Measurements from ENCODE around the gene CLK2. TPM values are rescaled to one million over a fixed set of nuclear protein-coding genes. Genes with fewer than 3 reads are reported as not detected.
A peak's percentile ranks its signal among the peaks of the same experiment; 100 is the strongest.

Gene CLK2
- polyA plus RNA-seq (ENCODE audit: insufficient read length in 3 of 3), result 10 to 100 TPM; 79.4 to 90.5 (median 89.7) TPM
- long read RNA-seq, donor 1, transcript CLK2-203 (13 exons, 2,166 nt), result major isoform, 5 of 402 reads
- long read RNA-seq, donor 1, partial matches to known transcripts, result 307 of 402 reads
- long read RNA-seq, donor 1, other reads (novel, unspliced or antisense), result 87 of 402 reads
- long read RNA-seq, donor 2, transcript CLK2-203 (13 exons, 2,166 nt), result major isoform, 6 of 8 reads
- long read RNA-seq, donor 2, partial matches to known transcripts, result 0 of 8 reads
- long read RNA-seq, donor 2, other reads (novel, unspliced or antisense), result 0 of 8 reads
- long read RNA-seq, donor 3, partial matches to known transcripts, result 0 of 7 reads
- long read RNA-seq, donor 3, other reads (novel, unspliced or antisense), result 0 of 7 reads
- long read RNA-seq, donor 4, transcript CLK2-203 (13 exons, 2,166 nt), result major isoform, 8 of 22 reads
- long read RNA-seq, donor 4, partial matches to known transcripts, result 11 of 22 reads
- long read RNA-seq, donor 4, other reads (novel, unspliced or antisense), result 0 of 22 reads
- long read RNA-seq, donor 5, partial matches to known transcripts, result 0 of 2 reads
- long read RNA-seq, donor 5, other reads (novel, unspliced or antisense), result 0 of 2 reads
- long read RNA-seq, donor 6, partial matches to known transcripts, result 0 of 5 reads
- long read RNA-seq, donor 6, other reads (novel, unspliced or antisense), result 0 of 5 reads
- long read RNA-seq, donor 7, partial matches to known transcripts, result 0 of 11 reads
- long read RNA-seq, donor 7, other reads (novel, unspliced or antisense), result 5 of 11 reads
- long read RNA-seq, donor 8, transcript CLK2-203 (13 exons, 2,166 nt), result major isoform, 5 of 10 reads
- long read RNA-seq, donor 8, partial matches to known transcripts, result 5 of 10 reads
- long read RNA-seq, donor 8, other reads (novel, unspliced or antisense), result 0 of 10 reads
- long read RNA-seq, donor 9, transcript CLK2-203 (13 exons, 2,166 nt), result major isoform, 5 of 12 reads
- long read RNA-seq, donor 9, partial matches to known transcripts, result 0 of 12 reads
- long read RNA-seq, donor 9, other reads (novel, unspliced or antisense), result 0 of 12 reads
- long read RNA-seq, donor 10, partial matches to known transcripts, result 0 of 5 reads
- long read RNA-seq, donor 10, other reads (novel, unspliced or antisense), result 0 of 5 reads
- long read RNA-seq, donor 11, partial matches to known transcripts, result 0 of 5 reads
- long read RNA-seq, donor 11, other reads (novel, unspliced or antisense), result 0 of 5 reads
- long read RNA-seq, donor 12, transcript CLK2-203 (13 exons, 2,166 nt), result major isoform, 8 of 37 reads
- long read RNA-seq, donor 12, partial matches to known transcripts, result 24 of 37 reads
- long read RNA-seq, donor 12, other reads (novel, unspliced or antisense), result 0 of 37 reads
- long read RNA-seq, donor 13, partial matches to known transcripts, result 0 of 2 reads
- long read RNA-seq, donor 13, other reads (novel, unspliced or antisense), result 0 of 2 reads
- long read RNA-seq, donor 14, result 0 reads
- long read RNA-seq, donor 15, transcript CLK2-203 (13 exons, 2,166 nt), result major isoform, 6 of 10 reads
- long read RNA-seq, donor 15, partial matches to known transcripts, result 0 of 10 reads
- long read RNA-seq, donor 15, other reads (novel, unspliced or antisense), result 0 of 10 reads
- long read RNA-seq, donor 16, transcript CLK2-203 (13 exons, 2,166 nt), result major isoform, 5 of 12 reads
- long read RNA-seq, donor 16, partial matches to known transcripts, result 0 of 12 reads
- long read RNA-seq, donor 16, other reads (novel, unspliced or antisense), result 5 of 12 reads

DNA sequence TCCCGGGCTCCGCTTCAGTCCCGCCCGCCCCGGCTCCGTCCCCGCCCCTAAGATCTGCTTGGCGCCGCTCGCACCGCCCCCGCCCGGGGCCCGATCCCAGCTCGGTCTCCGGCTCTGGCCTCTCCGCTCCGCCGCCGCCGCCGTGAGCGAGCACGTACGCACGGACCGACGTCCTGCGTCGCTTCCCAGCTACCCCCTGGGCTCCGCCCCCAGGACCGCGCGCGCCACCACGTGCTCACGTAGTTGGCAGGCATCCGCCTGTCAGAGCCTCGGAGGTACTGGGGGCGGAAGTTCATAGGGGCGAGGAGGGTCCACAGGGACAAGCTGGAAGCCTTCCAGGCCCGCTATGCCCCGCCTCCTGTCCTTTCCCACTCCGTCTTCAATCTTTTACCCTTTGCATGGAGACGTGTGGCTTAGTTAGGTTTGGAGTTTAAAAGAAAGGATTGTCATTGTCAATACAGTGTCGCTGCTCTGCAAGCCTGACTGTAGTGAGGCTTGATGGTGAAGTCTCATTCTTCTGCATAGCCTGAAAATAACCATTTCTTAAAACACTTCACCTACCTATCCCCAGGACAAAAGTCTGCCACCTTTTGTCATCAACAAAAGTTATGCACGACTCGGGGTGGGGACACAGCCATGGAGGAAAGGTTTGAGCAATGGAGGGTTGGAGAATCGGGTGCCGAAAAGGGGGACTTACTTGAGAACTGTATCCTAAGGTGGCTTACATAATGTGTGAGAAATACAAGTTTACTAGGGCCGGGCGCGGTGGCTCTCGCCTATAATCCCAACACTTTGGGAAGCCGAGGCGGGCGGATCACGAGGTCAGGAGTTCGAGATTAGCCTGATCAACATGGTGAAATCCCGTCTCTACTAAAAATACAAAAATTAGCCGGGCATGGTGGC, at the start of gene CLK2:
CLK2 (minus strand) TSS at position 162 of the 903 bp plus-strand sequence. CDS start 2,527 bp downstream, outside the sequence.
- peak; percentile 96 for DNase-seq

DNA sequence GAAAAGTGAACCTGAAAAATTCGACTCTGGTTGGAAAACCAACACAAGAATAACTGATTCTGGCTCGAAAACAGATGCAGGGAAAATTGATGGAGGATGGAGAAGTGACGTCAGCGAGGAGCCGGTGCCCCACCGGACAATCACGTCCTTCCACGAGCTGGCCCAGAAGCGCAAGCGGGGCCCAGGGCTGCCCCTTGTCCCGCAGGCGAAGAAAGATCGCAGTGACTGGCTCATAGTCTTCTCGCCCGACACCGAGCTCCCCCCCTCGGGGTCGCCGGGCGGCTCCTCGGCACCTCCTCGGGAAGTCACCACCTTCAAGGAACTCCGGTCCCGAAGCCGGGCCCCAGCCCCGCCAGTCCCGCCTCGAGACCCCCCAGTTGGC, 49.3 kb upstream of the CLK2 start:
- no peak for DNase-seq

DNA sequence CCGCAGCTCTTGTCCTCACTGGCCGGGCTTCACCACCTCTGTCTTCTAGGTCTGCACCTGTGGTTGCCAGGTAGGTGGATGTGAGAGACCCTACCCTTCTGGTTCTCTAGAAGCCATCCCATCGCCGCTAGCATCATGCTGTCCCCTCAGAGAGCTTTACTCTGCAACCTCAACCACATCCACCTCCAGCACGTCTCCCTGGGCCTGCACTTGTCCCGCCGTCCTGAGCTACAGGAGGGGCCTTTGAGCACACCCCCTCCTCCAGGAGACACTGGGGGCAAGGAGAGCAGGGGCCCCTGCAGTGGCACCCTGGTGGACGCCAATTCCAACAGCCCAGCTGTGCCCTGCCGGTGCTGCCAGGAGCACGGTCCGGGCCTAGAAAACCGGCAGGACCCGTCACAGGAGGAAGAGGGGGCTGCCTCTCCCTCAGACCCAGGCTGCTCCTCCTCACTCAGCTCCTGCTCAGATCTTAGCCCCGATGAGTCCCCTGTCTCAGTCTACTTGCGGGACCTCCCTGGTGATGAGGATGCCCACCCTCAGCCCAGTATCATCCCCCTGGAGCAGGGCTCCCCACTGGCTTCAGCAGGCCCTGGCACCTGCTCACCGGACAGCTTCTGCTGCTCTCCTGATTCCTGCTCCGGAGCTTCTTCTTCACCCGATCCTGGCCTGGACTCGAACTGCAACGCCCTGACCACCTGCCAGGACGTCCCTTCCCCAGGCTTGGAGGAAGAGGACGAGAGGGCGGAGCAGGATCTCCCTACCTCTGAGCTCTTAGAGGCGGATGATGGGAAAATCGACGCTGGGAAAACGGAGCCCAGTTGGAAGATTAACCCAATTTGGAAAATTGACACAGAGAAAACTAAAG, 48.6 kb upstream of the CLK2 start:
- no peak for DNase-seq

DNA sequence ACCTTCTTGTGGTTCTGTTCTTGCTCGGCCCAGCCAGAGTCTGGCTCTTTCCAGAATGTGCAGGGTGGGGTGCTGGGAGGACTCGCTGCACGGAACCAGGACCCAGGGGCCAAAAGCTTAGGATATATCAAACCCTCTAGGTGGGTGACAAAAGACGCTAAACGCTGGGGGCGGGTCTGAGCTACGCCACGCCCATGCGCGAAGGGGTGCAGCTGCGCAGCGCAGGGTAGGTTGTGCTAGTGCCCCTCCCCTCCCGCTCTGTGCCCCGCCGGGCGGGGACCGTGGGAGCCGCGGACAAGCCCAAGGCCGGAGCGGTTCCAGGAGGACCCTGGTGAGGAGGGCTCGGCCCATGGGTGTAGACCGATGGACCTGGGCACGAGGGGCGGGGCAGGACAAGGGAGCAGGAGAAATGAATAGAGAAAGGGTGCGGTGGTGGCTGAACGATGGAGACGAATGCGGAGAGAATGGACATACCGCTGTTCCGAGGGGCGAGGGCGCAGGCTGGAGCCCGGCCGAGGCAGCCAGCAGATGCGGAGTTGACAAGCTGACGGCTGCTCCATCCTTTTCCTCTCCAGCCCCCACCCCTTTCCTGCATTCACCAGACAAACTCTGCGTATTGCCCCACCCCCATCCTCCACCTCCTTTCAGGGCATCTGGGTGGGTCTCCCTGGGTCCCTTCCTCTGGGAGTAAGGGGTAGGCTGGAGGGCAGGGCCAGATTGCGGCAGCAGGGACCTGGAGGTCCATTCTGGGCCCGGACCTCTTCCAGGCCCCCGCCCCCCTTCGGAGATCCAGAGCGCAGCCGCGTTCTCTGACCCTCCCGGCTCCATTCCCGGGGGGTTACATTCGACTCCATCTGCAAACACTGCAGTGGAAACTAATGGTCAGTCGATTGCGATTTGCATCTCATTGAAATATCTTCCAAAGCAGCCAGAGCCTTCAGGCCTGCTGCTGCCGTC, 47.6 kb upstream of the CLK2 start, which contains the start of gene RUSC1:
RUSC1 (plus strand) TSS at position 234 of the 957 bp plus-strand sequence. CDS start 880 bp downstream, outside the sequence.
- no peak for DNase-seq

DNA sequence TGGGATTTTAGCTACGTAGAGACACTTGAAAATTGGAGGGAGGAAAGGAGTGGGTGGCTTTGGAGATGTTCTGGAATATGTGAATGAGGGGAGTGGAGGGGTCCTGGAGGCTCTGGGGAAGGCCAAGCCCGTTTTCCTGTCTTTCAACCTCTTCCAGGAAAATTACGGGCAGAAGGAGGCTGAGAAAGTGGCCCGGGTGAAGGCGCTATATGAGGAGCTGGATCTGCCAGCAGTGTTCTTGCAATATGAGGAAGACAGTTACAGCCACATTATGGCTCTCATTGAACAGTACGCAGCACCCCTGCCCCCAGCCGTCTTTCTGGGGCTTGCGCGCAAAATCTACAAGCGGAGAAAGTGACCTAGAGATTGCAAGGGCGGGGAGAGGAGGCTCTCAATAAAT, 46.9 kb upstream of the CLK2 start:
- no peak for DNase-seq

DNA sequence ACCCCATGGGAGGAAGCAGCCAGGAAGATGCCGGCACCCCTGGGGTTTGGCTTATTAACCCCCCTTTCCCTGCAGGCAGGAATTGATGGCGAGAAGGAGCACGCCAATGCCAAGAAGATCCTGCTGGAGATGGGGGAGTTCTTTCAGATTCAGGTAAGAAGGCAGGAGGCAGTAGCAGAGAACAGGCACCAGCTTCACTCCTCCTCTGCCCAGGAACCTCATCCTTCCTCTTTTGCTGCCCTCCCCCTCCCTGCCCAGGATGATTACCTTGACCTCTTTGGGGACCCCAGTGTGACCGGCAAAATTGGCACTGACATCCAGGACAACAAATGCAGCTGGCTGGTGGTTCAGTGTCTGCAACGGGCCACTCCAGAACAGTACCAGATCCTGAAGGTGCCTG, 46.2 kb upstream of the CLK2 start:
- DNase-seq, result no peak

DNA sequence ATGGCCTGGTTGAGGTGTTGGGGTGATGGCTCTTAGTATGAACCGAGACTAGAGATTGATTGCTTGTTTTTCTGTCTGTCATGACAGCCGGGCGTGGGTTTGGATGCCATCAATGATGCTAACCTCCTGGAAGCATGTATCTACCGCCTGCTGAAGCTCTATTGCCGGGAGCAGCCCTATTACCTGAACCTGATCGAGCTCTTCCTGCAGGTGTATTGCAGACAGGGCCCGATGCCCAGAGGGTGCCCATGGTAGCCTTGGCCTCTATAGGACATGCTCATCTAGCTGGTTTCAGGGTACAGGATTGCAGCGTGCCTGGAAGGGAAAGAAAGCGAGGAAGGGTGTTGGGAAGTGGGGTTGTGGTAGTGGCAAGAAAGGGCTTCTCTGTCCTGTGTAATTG, 44.8 kb upstream of the CLK2 start:
- no peak for DNase-seq

DNA sequence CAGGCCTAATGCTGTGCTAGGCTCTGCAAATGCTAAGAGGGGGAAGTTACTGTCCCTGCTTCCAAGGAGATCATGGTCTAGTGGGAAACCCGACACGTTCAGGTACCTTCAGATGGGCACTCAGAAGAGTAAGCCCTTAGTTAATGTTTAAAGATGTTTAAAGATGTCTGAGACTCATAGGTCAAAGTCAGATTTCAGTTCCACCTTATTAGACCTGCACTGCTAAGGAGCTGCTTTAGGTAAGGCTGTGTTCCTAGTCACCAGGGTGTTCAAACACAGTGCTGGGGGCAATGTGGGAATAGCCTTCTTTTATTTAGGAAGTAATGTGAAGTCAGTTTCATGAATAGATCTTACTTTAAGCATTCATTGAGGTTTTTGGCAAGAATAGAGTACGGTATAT, 43.6 kb upstream of the CLK2 start:
- DNase-seq, result no peak

DNA sequence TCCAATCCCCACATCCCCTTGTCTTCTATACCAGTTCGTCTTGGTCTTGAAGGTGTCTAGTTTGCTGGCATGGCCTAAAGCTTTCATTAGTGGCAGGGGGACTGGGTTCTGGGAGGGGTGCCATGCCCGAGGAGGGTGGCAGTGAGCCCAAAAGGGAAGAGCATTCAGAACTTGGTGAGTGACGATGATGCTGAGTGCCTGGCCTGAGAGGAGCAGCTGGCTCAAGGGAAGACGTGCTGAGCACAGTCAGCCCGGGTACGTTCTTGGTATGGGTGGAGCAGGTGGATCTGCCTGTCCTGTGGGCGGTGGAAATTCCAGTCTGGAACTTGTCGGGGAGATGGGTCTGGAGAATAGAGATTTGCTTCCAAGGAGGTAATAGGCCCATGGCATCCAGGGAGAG, 40.0 kb upstream of the CLK2 start:
- no peak for DNase-seq

DNA sequence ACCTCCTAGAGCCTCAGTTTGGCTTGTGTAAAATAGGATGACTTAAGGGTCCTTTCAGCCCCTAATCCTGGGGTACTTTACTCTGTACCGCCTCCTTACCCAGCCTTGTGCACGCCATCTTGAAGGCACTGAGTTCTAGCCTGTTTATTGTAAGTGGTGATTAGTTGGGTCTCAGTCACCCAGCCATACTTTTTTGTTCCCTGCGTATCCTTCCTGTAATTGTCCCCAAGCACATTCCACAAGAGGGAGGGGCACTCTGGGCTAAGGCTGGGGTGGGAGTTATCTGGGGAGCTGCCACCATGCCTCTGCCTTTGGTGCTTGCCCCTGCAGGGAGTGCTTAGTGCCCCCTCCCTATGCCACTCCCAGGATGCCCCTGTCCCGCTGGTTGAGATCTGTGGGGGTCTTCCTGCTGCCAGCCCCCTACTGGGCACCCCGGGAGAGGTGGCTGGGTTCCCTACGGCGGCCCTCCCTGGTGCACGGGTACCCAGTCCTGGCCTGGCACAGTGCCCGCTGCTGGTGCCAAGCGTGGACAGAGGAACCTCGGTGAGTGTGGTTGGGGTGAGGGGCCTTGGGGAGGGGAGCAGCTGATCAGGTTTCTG, 36.2 kb upstream of the CLK2 start:
- no peak for DNase-seq

DNA sequence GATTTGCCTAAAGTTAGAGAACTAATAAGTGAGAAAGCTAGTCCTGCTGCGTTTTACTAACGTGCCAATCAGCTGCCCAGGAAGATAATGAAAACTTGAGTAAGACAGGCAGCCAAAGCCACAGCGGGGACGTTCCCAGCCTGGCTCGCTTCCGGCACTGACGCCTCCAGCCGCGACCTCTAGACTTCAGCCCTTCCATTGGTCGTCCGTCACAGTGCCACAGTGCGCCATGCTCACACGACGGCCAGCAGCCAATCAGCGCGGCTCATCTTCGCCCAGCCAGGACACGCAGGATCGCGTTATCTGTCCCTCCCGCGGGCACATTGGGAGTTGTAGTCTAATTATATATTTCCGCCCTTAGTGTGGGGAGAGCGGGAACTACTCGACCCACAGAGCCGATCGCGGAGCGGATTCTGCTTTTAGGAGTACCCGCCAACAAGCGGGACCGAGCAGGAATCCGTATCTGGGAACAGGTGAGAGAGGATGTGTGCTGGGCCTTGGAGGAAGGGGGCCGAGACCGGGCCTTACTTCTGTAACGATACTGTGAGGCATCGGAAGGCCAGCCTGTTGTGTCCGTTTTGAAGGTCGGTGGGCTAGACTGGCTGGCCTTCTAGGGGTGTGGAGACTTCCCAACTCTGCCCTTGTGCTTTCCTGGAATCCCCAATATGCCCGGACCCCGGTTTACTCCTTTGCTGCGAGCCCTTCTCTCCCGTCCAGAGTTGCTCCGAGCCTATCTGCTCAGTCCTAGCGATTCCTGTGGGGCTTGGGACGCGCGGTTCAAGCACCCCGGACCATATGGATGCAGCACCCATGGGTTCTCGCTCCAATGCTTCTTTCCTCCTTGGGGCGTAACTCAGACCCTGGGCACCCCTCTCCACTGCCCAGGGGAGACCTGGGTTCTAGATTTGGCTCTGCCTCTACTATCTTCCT, 35.5 kb upstream of the CLK2 start, which contains the start of gene FDPS:
FDPS (plus strand) TSS at position 374 of the 930 bp plus-strand sequence. CDS start 924 bp downstream, outside the sequence.
- peak; percentile 99 for DNase-seq

DNA sequence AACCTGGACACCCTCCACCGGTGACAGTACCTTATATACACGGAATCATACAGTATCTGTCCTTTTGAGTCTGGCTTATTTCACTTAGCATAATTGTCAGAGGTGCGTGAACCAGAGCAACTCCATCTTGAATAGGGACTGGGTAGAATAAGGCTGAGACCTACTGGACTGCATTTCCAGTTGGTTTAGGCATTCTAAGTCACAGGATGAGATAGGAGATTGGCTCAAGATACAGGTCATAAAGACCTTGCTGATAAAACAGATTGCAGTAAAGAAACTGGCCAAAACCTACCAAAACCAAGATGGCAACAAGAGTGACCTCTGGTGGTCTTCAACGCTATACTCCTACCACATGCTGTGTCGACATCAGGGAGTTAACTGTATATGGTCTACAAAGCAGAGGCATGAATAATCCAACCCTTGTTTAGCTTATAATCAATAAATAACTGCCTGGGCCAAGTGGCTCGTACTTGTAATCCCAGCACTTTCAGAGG, 34.0 kb upstream of the CLK2 start:
- no peak for DNase-seq

DNA sequence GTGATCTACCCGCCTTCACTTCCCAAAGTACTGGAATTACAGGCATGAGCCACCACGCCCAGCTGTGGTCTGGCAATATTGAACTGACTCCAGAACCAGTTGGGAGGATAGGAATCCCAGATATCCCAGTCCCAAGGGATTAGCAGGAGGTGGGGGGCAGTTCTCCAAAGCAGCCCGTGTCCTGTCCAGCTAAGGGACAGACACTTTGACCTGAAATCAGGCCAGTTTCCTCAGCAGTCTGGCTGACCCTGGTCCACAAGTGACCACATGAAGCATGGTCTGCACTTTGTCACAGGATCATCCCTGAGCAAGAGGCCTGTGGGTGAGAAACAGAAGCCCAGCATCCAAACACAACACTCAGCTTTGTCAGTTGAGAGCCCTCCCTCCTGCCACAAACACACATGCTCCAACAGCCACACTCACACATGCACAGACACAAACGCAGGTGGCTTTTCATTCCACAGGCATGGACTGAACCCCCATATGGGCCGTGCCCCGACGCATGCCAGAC, 32.6 kb upstream of the CLK2 start:
- no peak for DNase-seq

DNA sequence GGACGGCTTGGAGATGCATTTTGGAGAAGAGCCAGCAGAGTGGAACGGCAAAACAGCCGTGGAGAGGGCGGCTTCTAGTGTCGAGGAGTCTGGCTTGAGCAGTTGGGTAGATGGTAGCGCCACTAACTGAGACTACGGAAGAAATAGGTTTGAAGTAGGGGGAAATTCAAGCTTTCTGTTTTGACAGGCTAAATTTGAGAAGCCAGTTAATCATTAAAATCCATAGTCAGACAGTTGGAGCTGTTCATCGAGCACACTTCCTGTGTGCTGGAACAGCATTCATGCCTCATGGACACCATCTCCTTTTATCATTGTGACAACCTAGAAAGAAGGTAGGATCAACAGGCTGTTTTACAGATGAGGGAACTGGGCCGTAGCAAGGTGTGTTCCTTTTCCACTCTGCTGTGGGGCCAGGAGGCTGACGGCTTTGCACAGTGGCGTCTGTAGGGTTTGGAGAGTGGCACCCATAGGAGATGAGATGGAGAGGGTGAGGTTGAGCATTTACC, 31.3 kb upstream of the CLK2 start:
- no peak for DNase-seq

DNA sequence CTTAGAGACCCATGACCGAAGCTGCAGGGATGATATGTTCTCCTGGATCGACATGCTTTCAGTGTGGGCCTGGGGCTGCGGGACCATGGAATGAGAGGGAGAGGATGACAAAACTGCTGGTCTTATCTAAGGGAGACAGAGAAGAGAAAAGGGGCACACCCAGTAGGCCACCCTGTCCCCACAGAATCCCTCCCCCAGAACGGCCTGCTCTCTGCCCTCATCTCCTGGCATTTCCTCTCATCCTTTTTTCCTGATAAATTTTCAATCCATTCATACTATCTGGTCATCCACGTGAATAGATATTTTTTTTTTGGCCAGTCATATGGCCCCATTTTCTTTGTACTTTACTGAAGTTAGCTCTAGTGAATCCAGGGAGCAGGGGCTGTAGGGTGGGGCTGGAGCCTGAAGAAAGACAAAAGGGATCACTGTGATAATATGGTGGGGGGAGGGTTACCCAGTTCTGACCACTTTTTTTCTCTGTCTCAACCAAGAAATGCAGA, 28.1 kb upstream of the CLK2 start, which contains the start of gene PKLR:
PKLR (minus strand) TSS at position 97 of the 500 bp plus-strand sequence; CDS start at position 54, 43 bp downstream.
- no peak for DNase-seq
